Measurements from ENCODE around the gene HBM.

HBM gene

GRCh38 chr16:185213-185612, 19.4 kb downstream of the HBM start:
- TF ChIP-seq, protein P1, sequence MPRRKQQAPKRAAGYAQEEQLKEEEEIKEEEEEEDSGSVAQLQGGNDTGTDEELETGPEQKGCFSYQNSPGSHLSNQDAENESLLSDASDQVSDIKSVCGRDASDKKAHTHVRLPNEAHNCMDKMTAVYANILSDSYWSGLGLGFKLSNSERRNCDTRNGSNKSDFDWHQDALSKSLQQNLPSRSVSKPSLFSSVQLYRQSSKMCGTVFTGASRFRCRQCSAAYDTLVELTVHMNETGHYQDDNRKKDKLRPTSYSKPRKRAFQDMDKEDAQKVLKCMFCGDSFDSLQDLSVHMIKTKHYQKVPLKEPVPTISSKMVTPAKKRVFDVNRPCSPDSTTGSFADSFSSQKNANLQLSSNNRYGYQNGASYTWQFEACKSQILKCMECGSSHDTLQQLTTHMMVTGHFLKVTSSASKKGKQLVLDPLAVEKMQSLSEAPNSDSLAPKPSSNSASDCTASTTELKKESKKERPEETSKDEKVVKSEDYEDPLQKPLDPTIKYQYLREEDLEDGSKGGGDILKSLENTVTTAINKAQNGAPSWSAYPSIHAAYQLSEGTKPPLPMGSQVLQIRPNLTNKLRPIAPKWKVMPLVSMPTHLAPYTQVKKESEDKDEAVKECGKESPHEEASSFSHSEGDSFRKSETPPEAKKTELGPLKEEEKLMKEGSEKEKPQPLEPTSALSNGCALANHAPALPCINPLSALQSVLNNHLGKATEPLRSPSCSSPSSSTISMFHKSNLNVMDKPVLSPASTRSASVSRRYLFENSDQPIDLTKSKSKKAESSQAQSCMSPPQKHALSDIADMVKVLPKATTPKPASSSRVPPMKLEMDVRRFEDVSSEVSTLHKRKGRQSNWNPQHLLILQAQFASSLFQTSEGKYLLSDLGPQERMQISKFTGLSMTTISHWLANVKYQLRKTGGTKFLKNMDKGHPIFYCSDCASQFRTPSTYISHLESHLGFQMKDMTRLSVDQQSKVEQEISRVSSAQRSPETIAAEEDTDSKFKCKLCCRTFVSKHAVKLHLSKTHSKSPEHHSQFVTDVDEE (CRISPR knock-in tag; IDR thresholded peaks at IDR 0.05): no peak
- TF ChIP-seq ESRRG (CRISPR knock-in tag; IDR thresholded peaks at IDR 0.05) (no peak), POU6F1 (CRISPR knock-in tag; IDR thresholded peaks at IDR 0.05; ENCODE audit: borderline replicate concordance, low read depth) (no peak), RARB (CRISPR knock-in tag; IDR thresholded peaks at IDR 0.05) (no peak), CSRNP3 (CRISPR knock-in tag; IDR thresholded peaks at IDR 0.05) (no peak), TCF4 (CRISPR knock-in tag; IDR thresholded peaks at IDR 0.05; ENCODE audit: borderline replicate concordance) (no peak)
- no peak for ATAC-seq

DNA sequence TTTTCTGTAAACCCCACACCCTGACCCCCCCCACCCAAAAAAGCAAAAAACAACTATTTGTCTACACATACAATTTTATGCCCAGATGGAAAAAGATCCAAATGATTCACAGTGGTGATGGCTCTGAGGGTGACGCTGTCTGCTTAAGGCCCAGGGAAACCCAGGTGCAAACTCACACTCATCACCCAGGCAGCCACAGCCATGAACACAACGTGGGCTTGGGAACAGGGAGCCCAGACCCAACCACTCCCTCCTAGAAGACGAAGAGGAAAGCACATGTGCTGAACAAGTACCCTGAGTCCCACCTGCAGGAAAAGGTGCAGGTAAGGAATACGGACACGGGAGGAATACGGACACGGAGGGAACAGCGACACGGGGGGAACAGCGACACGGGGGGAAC, 19.9 kb downstream of the HBM start:
- ATAC-seq: no peak
- TF ChIP-seq ARNTL (CRISPR knock-in tag; IDR thresholded peaks at IDR 0.05; ENCODE audit: borderline replicate concordance, low read depth) (no peak), ZNF565 (CRISPR knock-in tag; conservative IDR thresholded peaks at IDR 0.05; ENCODE audit: low read depth) (no peak), TCF4 (CRISPR knock-in tag; IDR thresholded peaks at IDR 0.05; ENCODE audit: borderline replicate concordance) (no peak), ZFP3 (CRISPR knock-in tag; IDR thresholded peaks at IDR 0.05) (no peak), POU6F1 (CRISPR knock-in tag; IDR thresholded peaks at IDR 0.05; ENCODE audit: borderline replicate concordance, low read depth) (no peak), GLIS3 (CRISPR knock-in tag; IDR thresholded peaks at IDR 0.05) (no peak), ZNF8 (CRISPR knock-in tag; IDR thresholded peaks at IDR 0.05) (no peak), ESRRG (CRISPR knock-in tag; IDR thresholded peaks at IDR 0.05) (no peak), OSR1 (CRISPR knock-in tag; IDR thresholded peaks at IDR 0.05) (no peak), ZNF70 (CRISPR knock-in tag; IDR thresholded peaks at IDR 0.05) (no peak), CSDC2 (CRISPR knock-in tag; IDR thresholded peaks at IDR 0.05) (no peak), ZC3H10 (CRISPR knock-in tag; IDR thresholded peaks at IDR 0.05) (no peak), PPARA (CRISPR knock-in tag; IDR thresholded peaks at IDR 0.05; ENCODE audit: borderline replicate concordance) (no peak), TOX (CRISPR knock-in tag; IDR thresholded peaks at IDR 0.05; ENCODE audit: borderline replicate concordance) (no peak), RARB (CRISPR knock-in tag; IDR thresholded peaks at IDR 0.05) (no peak)
- TF ChIP-seq, protein P2, sequence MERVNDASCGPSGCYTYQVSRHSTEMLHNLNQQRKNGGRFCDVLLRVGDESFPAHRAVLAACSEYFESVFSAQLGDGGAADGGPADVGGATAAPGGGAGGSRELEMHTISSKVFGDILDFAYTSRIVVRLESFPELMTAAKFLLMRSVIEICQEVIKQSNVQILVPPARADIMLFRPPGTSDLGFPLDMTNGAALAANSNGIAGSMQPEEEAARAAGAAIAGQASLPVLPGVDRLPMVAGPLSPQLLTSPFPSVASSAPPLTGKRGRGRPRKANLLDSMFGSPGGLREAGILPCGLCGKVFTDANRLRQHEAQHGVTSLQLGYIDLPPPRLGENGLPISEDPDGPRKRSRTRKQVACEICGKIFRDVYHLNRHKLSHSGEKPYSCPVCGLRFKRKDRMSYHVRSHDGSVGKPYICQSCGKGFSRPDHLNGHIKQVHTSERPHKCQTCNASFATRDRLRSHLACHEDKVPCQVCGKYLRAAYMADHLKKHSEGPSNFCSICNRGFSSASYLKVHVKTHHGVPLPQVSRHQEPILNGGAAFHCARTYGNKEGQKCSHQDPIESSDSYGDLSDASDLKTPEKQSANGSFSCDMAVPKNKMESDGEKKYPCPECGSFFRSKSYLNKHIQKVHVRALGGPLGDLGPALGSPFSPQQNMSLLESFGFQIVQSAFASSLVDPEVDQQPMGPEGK (CRISPR knock-in tag; IDR thresholded peaks at IDR 0.05; ENCODE audit: borderline replicate concordance): no peak
- TF ChIP-seq, protein P1 (CRISPR knock-in tag; IDR thresholded peaks at IDR 0.05): no peak
- TF ChIP-seq, protein P3, sequence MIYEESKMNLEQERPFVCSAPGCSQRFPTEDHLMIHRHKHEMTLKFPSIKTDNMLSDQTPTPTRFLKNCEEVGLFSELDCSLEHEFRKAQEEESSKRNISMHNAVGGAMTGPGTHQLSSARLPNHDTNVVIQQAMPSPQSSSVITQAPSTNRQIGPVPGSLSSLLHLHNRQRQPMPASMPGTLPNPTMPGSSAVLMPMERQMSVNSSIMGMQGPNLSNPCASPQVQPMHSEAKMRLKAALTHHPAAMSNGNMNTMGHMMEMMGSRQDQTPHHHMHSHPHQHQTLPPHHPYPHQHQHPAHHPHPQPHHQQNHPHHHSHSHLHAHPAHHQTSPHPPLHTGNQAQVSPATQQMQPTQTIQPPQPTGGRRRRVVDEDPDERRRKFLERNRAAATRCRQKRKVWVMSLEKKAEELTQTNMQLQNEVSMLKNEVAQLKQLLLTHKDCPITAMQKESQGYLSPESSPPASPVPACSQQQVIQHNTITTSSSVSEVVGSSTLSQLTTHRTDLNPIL (CRISPR knock-in tag; IDR thresholded peaks at IDR 0.05; ENCODE audit: low read depth): no peak

Data from SK-N-SH treated with all-trans-retinoic acid at 6 μM for 48 hours (cell line).